ENCODE data around the gene NT5M. TPM values are rescaled to one million over a fixed set of nuclear protein-coding genes. Genes with fewer than 3 reads are reported as not detected.

NT5M gene
- polyA plus RNA-seq, 3 donors: 0.23 to 0.57 (median 0.25) TPM

- peaks cover 0 to 8% of the 10 kb centered on the region in 2 donors for H3K9me3 ChIP-seq (replicated peaks in 1 of 2; ENCODE audit: control insufficient read depth in 1 of 2, insufficient read depth in 1 of 2, low read length in 2 of 2)
- intact Hi-C loops (cut with micrococcal nuclease): no loop called here
- WGBS (ENCODE audit: insufficient coverage): 100% methylated on average over 2 of the region's 5 CpGs
- no peak overlapping the region for H3K27ac ChIP-seq (ENCODE audit: low read depth in 1 of 2, low read length in 2 of 2)
- DNase-seq: no peak
- H3K9ac ChIP-seq (ENCODE audit: insufficient read depth, low read length, poor library complexity, severe bottlenecking): no peak overlapping the region
- H3K27me3 ChIP-seq (ENCODE audit: control insufficient read depth in 2 of 2, insufficient read depth in 2 of 2, low read length in 2 of 2): no peaks in the 10 kb centered on the region
- Mint-ChIP-seq H3K4me1 (no peaks in the 10 kb centered on the region), H3K27ac (no peak overlapping the region), H3K36me3 (no peaks in the 10 kb centered on the region), H3K4me3 (no peak overlapping the region), H3K27me3 (ENCODE audit: low read depth in 3 of 3) (peaks cover 0 to 9% (median 5%) of the 10 kb centered on the region in 3 donors), H3K9me3 (peaks cover 4 to 24% (median 13%) of the 10 kb centered on the region in 7 donors)
- H3K36me3 ChIP-seq (replicated peaks in 1 of 2; ENCODE audit: control insufficient read depth in 1 of 2, insufficient read depth in 2 of 2, low read length in 2 of 2): no peaks in the 10 kb centered on the region
- no peaks in the 10 kb centered on the region for H3K4me1 ChIP-seq (ENCODE audit: control insufficient read depth in 1 of 2, insufficient read depth in 2 of 2, low read length in 2 of 2)
- no peak overlapping the region for H3K4me2 ChIP-seq (replicated peaks; ENCODE audit: extremely low read depth, low read length, poor library complexity, severe bottlenecking)
- H4K20me1 ChIP-seq (ENCODE audit: insufficient read depth, low read length): no peaks in the 10 kb centered on the region
- no peak for TF ChIP-seq CTCF (IDR thresholded peaks at IDR 0.05)
- H2AFZ ChIP-seq (ENCODE audit: insufficient read depth, low read depth, low read length, poor library complexity, severe bottlenecking): no peak overlapping the region
- H3K79me2 ChIP-seq (ENCODE audit: insufficient read depth, low read length): no peaks in the 10 kb centered on the region
- H3K4me3 ChIP-seq (replicated peaks in 1 of 3; ENCODE audit: low read depth in 2 of 3, low read length in 3 of 3): no peak overlapping the region
Observed at GRCh38 chr17:17361543-17361866, 58.3 kb downstream of the NT5M start.

GRCh38 chr17:17361867-17362539 is 58.8 kb downstream of the NT5M start:
- DNase-seq: no peak
- H3K4me1 ChIP-seq (ENCODE audit: control insufficient read depth in 1 of 2, insufficient read depth in 2 of 2, low read length in 2 of 2): no peaks in the 10 kb centered on the region
- H3K4me3 ChIP-seq (replicated peaks in 1 of 3; ENCODE audit: low read depth in 2 of 3, low read length in 3 of 3): no peak overlapping the region
- no peak overlapping the region for H3K4me2 ChIP-seq (replicated peaks; ENCODE audit: extremely low read depth, low read length, poor library complexity, severe bottlenecking)
- H3K9me3 ChIP-seq (replicated peaks in 1 of 2; ENCODE audit: control insufficient read depth in 1 of 2, insufficient read depth in 1 of 2, low read length in 2 of 2): peaks cover 0 to 8% of the 10 kb centered on the region in 2 donors
- no peak overlapping the region for H3K27ac ChIP-seq (ENCODE audit: low read depth in 1 of 2, low read length in 2 of 2)
- peaks cover 0 to 9% (median 8%) of the 10 kb centered on the region in 3 donors for H3K27me3 Mint-ChIP-seq (ENCODE audit: low read depth in 3 of 3)
- intact Hi-C loops (cut with micrococcal nuclease): no loop called here
- no peak overlapping the region for H3K27ac Mint-ChIP-seq
- no peaks in the 10 kb centered on the region for H3K4me1 Mint-ChIP-seq
- WGBS (ENCODE audit: insufficient coverage): 90% methylated on average over 6 of the region's 12 CpGs
- H3K9me3 Mint-ChIP-seq: peaks cover 4 to 24% (median 13%) of the 10 kb centered on the region in 7 donors
- no peaks in the 10 kb centered on the region for H3K36me3 ChIP-seq (replicated peaks in 1 of 2; ENCODE audit: control insufficient read depth in 1 of 2, insufficient read depth in 2 of 2, low read length in 2 of 2)
- H3K27me3 ChIP-seq (ENCODE audit: control insufficient read depth in 2 of 2, insufficient read depth in 2 of 2, low read length in 2 of 2): no peaks in the 10 kb centered on the region
- H3K36me3 Mint-ChIP-seq: no peaks in the 10 kb centered on the region
- H4K20me1 ChIP-seq (ENCODE audit: insufficient read depth, low read length): no peaks in the 10 kb centered on the region
- H3K79me2 ChIP-seq (ENCODE audit: insufficient read depth, low read length): no peaks in the 10 kb centered on the region
- TF ChIP-seq CTCF (IDR thresholded peaks at IDR 0.05): no peak
- H3K9ac ChIP-seq (ENCODE audit: insufficient read depth, low read length, poor library complexity, severe bottlenecking): no peak overlapping the region
- H2AFZ ChIP-seq (ENCODE audit: insufficient read depth, low read depth, low read length, poor library complexity, severe bottlenecking): no peak overlapping the region
- no peak overlapping the region for H3K4me3 Mint-ChIP-seq
